CD4-positive, alpha-beta T cell treated with Interleukin-21 for 1 hour (primary cell): Measurements from ENCODE around the gene RASL10B.

Experiments
- DNase-seq: peaks from one replicate; pipeline ENCODE4 v3.0.0-alpha.2; 2020

The RASL10B gene

DNA sequence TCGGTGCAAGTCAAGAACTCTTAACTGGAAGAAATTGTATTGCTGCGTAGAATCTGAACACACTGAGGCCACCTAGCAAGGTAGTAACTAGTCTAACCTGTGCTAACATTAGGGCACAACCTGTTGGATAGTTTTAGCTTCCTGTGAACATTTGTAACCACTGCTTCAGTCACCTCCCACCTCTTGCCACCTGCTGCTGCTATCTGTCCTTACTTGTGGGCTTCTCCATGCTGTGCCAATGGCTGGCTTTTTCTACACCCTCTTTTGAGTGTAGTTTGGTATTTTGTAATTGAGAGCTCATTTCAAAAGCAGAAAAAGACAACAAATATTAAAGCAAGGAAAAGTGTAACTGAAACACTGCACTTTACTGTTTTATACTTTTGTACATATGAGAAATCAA lies 7.7 kb upstream of the RASL10B start:
- no peak for DNase-seq

- no peak for DNase-seq
These were observed 6.4 kb upstream of the RASL10B start for GRCh38 chr17:35725058-35725457.

- no peak for DNase-seq
These were observed 5.7 kb upstream of the RASL10B start for GRCh38 chr17:35725802-35726126.

DNA sequence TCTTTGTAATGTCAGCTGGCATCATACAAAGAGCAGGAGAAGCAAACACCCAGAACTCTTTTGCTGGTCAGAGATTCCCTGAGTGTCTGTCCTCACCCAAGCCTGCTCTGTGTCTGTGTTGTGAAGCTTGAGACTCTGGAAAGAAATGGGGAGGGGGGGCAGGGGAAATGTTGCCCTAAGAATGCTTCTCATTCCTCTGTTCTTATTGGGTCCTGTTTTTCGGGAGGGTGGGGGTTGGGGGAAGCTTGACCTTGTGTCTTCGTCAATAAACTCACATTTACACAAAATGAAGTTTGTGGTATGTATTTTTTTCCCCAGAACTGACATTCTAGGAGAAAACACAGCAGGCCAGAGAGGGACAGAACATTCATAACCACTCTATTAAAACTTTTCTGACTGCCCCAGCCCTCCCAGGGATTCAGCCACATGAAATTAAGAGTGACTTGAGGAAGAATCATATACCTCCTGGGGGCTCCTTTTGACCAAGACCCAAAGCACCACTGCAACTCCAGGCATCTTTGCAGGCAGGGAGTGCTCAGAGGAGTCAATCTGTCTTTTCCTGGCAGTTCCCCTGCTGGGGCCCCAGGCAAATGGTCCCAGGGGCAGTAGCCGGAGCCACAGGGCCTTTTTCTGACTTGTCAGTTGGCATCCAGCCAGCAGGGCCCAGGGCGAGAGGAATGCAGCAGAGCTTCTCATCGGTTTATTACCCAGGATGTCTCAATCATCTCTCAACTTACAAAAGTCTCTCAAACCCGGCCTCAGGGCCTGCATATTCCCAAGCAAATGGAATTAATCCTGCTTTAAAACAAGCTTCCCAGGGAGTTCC lies 5.1 kb upstream of the RASL10B start:
- no peak for DNase-seq

DNA sequence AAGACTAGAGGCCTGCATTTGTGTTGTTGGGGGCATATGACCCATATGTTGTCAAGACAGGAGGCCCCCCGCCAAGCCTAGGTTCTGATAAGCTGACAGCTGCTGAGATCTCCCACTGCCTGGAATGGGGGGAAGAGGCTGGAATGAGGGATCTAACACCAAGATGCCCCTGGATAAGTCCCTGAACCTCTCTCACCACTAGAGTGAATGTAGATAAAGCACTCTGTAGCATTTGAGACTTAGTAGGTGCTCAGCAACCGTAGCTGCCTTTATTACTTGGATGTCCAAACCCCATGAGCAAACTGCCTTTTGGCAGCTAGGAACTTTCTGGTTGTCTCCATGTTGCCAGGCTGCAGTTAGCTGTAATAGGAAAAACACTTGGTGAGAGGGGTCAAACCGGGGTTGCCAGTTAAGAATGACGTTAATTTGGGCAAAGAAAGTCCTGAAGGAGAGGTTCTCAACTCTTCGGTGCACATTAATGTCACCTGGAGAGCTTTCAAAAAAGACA lies 4.4 kb upstream of the RASL10B start:
- no peak for DNase-seq

DNA sequence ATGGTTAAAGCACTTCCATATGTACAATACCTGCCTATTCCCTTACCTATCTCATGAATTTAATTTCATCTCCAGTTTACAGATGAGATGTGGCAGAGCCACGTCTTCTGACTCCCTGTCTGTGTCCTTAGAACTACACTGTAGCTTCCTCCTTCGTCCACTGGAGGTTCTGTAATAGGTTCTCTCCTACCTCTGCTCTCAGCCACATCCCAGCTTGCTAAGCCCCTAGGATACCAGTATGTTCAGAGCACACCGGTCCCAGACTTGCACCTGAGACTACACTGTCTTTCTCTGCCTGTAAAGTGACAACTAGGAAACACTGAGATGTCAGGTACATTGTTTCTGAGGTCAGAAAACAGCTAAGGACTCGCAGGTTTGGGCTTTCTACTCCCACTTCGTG lies 3.8 kb upstream of the RASL10B start:
- no peak for DNase-seq

- DNase-seq = no peak
These were observed 2.9 kb upstream of the RASL10B start for GRCh38 chr17:35728551-35728950.

GRCh38 chr17:35729405-35729833 lies 2.0 kb upstream of the RASL10B start:
- DNase-seq = no peak

DNA sequence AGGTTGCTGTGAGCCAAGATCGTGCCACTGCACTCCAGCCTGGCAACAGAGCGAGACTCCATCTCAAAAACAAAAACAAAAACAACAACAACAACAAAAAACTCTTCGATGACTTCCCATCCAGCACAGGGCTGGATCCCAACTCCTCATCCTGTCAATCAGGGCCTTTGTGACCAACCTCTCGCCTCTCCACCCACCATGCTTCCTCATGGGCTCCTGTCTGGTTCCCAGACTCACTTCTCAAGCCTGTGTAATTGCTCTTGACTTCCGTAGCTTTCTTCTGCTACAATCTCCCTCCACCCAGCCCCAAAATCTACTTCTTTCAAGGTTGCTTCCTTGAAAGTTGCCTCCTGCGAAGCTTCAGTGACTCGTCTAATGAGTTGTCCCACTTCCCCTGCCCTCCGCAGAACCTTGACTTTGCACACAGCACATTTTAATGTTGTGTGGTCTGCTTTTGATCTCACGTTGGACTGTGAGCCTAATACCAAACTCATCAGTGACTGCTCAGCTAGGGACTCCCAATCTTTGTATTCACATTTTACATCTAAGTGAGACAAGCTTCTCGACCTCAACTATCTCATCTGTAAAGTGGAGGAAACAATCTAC lies 936 bp upstream of the RASL10B start:
- DNase-seq = no peak

DNA sequence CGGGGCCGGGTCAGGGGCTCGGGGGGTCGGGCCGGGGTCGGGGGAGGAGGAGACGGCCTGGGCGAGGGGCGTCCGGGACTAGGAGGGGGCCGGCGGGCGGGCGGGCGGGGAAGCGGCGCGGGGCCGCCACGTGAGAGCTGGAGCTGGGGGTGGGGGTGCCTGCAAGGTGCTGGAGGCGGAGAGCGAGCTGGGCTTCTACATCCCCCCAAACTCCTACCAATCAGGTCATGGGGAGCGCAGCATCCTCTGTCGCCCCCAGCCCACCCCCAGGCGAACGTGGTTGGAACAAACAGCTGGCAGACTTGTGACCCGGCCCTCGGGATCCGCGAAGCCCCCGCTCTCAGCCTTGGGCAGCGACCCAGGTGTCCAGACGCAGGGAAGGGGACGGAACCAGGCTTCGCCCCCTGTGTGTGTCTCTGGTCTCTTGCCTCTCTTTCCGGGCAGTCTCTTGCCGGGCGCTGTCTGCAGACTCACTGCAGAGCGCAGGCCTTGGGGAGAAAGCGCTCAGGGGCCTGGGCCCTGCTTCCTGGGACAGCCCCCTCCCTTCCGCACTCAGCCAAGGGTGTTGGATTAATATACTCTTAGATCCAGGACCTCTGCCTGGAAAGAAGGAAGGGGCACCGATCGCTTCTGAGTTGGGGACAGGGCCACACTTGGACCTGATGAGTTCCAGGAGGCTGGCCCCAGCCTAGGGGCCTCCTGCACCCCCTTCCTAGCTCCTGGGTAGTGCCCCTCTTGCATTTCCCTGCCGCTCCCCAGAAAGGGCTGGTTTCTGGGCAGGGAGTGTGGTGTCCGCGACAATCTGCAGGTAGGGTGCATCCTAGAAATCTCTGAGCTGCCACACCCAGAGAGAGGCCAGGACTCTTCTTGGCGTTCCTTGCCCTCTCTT lies 722 bp downstream of the RASL10B start:
- no peak for DNase-seq

GRCh38 chr17:35732806-35733136 lies 1.3 kb downstream of the RASL10B start:
- no peak for DNase-seq

DNA sequence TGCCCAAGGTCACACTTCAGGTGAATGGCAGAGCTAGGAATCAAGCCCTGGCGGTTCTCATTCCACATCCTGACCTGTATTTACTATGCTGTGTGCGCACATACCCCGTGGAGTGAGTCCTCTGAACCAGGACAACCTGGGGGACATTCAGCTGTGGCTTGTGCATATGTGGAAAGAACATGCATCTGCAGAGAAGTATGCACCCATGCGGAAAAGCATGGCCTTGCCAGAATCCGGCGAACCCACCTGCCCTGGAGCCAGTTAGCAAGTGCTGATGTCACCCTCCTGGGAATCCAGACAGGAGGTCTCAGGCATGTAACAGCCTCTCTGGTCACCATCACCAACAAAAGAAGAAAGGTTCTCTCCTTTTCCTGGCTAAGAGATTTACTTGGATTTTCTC lies 1.9 kb downstream of the RASL10B start:
- no peak for DNase-seq

DNA sequence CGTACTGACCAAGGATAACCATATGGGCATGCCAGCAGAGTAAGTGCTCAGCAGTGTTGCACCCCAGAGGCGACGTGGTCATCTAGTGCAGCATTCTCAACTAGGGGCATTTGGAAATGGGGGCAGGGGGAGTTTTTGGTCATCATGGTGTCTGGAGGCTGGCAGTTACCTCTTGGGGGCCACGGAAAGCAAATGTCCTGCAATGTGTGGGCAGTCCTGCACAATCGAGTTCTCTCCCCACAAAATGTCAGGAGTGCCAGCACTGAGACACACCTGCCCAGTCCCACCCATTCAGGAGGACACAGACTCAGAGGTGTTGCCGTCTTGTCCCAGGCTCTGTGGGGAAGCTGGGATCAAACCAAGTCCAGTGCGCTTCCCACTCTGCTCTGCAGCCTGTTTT lies 3.0 kb downstream of the RASL10B start:
- DNase-seq = no peak

- DNase-seq = no peak
These were observed 3.8 kb downstream of the RASL10B start for GRCh38 chr17:35735036-35735805.

- DNase-seq = no peak
These were observed 4.8 kb downstream of the RASL10B start for GRCh38 chr17:35736236-35736635.

DNA sequence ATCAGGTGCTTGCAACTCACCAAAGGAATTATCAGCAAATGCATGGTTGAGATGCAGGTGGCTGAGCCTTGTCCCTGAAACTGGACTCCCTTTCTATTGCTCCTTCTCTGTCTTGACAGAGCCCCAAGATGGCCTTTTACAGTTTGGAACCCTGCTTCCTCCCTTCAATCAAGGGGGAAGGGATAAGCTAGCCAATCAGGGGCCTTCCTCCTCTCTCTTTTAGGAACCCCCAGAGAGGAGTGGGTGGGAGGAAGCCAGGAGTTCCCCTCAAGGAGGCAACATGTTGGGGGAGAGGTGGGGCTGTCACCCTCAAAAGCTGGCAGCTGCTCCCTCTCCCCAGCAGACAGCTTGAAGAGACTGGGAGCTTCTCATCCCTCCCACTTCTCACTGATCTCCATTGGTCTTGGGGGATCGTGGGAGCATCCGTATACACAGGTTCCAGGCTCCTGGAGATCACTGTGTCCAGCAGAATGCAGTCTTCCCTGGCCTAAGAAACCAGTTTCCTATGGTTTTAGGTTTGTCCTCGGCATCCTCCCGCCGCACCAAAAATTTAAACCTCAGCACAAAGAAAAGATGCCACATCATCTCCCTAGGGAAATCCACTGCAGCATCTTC lies 7.2 kb downstream of the RASL10B start:
- no peak for DNase-seq

DNA sequence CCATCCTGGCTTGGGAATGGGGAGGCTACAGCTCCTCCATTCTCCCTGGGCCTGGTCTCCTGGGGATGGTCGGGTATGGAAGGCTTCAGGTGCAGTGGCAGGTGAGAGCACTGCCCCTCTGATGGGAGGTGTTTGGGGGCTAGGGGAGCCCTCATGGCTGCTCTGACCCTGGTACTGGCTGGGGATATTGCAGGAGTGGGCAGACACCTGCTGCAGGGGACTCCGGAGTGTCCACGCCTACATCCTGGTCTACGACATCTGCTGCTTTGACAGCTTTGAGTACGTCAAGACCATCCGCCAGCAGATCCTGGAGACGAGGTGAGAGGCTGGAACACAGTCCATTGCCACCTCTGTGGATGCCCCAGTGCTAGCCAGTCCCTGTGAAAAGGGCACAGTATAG lies 8.8 kb downstream of the RASL10B start:
- DNase-seq = no peak

DNA sequence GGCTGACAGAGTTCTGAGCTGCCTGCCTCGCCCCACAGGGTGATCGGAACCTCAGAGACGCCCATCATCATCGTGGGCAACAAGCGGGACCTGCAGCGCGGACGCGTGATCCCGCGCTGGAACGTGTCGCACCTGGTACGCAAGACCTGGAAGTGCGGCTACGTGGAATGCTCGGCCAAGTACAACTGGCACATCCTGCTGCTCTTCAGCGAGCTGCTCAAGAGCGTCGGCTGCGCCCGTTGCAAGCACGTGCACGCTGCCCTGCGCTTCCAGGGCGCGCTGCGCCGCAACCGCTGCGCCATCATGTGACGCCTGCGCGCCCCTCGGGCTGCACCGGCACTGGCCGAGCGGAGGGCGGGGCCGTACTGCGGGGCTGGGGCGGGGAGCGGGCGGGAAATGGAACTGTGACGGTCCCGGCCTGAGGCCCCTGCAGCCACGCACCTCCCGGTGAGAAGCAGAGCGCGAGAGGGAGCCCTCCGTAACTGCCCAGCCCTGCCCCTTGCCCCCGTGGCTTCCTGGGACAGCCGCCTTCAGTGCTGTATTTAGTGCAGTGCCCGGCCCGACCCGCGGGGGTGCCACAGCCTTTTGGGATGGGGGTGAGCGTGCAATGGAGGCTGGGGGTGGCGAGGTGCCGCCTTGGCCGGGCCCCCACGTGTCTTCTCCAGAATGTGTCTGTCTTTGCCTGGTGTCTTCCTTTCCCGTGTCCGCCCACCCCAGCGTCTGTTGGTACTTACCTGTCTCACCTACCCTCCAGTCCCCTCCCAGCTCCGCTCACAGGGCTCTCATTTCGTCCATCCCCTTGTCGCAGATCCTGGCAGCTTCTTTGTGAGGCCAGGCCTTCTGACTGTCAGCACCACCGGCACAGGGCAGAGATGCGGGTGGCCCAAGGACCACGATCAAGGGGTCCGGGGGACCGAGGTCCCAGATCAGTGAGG lies 9.8 kb downstream of the RASL10B start:
- no peak for DNase-seq

DNA sequence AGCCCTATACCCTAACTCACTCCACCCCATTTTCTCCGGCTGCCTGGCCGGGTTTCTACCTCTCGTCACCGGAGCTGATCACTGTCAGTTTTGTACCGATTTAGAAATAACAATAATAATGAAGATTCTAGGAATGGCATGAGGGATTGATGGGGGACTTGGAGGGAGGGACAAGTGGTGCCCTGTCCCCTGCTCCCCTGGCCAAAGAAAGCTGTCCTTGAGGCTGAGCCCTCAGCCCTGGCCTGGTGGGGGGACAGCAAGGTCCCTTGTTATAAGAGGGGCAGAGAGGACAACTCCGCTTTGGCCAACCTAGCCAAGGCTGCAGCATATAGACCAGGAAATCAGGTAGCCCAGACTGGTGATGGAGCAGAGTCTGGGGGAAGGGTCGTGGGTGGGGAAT lies 11.1 kb downstream of the RASL10B start:
- no peak for DNase-seq

DNA sequence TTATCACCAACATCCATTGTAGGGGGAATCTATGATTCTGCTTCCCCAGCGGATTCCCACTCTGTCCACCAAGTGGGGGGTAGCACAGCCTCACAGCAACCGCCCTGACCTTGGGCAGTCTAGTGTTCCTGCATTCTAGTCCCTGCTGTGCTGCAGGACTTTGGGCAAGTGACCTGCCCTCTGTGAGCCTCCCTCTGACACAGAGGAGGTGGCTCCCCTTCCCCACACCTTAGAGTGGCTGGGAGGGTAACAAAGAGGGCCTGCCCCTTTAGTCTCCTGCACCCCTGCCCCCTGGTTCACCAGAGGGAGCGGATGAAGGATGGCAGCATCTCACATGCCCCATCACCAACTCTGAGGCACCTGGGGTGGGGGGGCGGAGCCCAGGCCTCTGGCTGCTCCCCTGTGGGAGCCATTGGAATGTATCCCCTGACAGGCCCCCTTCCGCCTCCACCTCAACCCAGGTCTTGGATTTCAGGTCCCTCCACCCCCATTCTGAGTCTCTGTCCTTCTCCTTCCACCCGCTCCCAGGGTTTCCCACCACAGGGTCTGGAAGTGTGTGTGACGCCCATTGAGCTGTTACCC lies 11.5 kb downstream of the RASL10B start:
- no peak for DNase-seq
